SK-N-SH (cell line): ENCODE measurements around the gene DAB1.
"Not testable (repeated sequence)": the region's sequence is repeated elsewhere in the genome, so short reads cannot be mapped to it uniquely, and the experiment has no call there.

Experiments
- EZH2phosphoT487 ChIP-seq: fragments of 200-600 bp; sonication (generic); IDR thresholded peaks from 2 replicates; pipeline ENCODE4 v1.6.1; 2017; ENCODE audit warnings: low read depth, mixed run types, mild to moderate bottlenecking, antibody characterized with exemption, moderate library complexity, borderline replicate concordance
- FOSL2 ChIP-seq: IDR thresholded peaks from 2 replicates; pipeline ENCODE4 v1.4.0; 2012; ENCODE audit warnings: low read depth, mild to moderate bottlenecking, moderate library complexity, borderline replicate concordance
- FOXM1 ChIP-seq: IDR thresholded peaks from 2 replicates; pipeline ENCODE4 v1.4.0; 2012; ENCODE audit warnings: low read depth, mild to moderate bottlenecking
- GATA2 ChIP-seq: sonication (generic); formaldehyde crosslinking; IDR thresholded peaks from 2 replicates; pipeline ENCODE4 v1.5.0; 2020; ENCODE audit warnings: mild to moderate bottlenecking, missing genetic modification reagents
- JUND ChIP-seq: IDR thresholded peaks from 2 replicates; pipeline ENCODE4 v1.4.0; 2012
- POLR2AphosphoS5 ChIP-seq: IDR thresholded peaks from 2 replicates; pipeline ENCODE4 v1.6.1; 2012; ENCODE audit warnings: low read depth, low read length
- SMC3 ChIP-seq: IDR thresholded peaks from 2 replicates; pipeline ENCODE4 v1.6.1; 2012; ENCODE audit warnings: low read depth, low read length, improper control_type of control experiment
- TAF1 ChIP-seq: IDR thresholded peaks from 2 replicates; pipeline ENCODE4 v1.6.1; 2012; ENCODE audit warnings: low read depth, mild to moderate bottlenecking, low read length, moderate library complexity, borderline replicate concordance
- TCF12 ChIP-seq: IDR thresholded peaks from 2 replicates; pipeline ENCODE4 v1.4.0; 2012
- TF ChIP-seq, protein P1 (sequence below): fragments of 200-600 bp; sonication (generic); IDR thresholded peaks from 2 replicates; pipeline ENCODE4 v1.6.1; 2017; ENCODE audit warnings: antibody characterized with exemption, mild to moderate bottlenecking, moderate library complexity
- TF ChIP-seq, protein P2 (sequence below): IDR thresholded peaks from 2 replicates; pipeline ENCODE4 v1.4.0; 2012; ENCODE audit warnings: low read depth, borderline replicate concordance

DNA sequence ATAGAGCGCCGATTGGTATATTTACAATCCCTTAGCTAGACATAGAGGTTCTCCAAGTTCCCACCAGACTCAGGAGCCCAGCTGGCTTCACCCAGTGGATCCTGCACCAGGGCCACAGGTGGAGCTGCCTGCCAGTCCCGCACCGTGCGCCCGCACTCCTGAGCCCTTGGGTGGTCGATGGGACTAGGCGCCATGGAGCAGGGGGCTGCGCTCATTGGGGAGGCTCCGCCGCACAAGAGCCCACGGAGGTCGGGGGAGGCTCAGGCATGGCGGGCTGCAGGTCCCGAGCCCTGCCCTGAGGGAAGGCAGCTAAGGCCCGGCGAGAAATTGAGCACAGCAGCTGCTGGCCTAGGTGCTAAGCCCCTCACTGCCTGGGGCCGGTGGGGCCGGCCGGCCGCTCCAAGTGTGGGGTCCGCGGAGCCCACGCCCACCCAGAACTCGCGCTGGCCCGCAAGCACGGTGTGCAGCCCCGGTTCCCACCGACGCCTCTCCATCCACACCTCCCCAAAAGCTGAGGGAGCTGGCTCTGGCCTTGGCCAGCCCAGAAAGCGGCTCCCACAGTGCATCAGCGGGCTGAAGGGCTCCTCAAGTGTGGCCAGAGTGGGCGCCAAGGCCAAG, 80.5 kb downstream of the DAB1 start:
- TF ChIP-seq GATA2 (CRISPR knock-in tag); JUND; TAF1; EZH2phosphoT487; SMC3; FOXM1; FOSL2; POLR2AphosphoS5; TCF12: not testable (repeated sequence)
- TF ChIP-seq, protein P1, sequence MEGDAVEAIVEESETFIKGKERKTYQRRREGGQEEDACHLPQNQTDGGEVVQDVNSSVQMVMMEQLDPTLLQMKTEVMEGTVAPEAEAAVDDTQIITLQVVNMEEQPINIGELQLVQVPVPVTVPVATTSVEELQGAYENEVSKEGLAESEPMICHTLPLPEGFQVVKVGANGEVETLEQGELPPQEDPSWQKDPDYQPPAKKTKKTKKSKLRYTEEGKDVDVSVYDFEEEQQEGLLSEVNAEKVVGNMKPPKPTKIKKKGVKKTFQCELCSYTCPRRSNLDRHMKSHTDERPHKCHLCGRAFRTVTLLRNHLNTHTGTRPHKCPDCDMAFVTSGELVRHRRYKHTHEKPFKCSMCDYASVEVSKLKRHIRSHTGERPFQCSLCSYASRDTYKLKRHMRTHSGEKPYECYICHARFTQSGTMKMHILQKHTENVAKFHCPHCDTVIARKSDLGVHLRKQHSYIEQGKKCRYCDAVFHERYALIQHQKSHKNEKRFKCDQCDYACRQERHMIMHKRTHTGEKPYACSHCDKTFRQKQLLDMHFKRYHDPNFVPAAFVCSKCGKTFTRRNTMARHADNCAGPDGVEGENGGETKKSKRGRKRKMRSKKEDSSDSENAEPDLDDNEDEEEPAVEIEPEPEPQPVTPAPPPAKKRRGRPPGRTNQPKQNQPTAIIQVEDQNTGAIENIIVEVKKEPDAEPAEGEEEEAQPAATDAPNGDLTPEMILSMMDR = not testable (repeated sequence)
- TF ChIP-seq, protein P2, sequence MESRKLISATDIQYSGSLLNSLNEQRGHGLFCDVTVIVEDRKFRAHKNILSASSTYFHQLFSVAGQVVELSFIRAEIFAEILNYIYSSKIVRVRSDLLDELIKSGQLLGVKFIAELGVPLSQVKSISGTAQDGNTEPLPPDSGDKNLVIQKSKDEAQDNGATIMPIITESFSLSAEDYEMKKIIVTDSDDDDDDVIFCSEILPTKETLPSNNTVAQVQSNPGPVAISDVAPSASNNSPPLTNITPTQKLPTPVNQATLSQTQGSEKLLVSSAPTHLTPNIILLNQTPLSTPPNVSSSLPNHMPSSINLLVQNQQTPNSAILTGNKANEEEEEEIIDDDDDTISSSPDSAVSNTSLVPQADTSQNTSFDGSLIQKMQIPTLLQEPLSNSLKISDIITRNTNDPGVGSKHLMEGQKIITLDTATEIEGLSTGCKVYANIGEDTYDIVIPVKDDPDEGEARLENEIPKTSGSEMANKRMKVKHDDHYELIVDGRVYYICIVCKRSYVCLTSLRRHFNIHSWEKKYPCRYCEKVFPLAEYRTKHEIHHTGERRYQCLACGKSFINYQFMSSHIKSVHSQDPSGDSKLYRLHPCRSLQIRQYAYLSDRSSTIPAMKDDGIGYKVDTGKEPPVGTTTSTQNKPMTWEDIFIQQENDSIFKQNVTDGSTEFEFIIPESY = not testable (repeated sequence)
